Lower leg skin (tissue), 3 donors: ENCODE results near the gene KCNJ6.

Experiments used
- CTCF ChIP-seq, 3 donors: fragments of 450-650 bp; IDR thresholded peaks; one replicate each; pipeline ENCODE4 v1.5.1; 2016; ENCODE audit warnings: antibody characterized with exemption in 3 of 3, mild to moderate bottlenecking in 3 of 3, moderate library complexity in 2 of 3
- POLR2A ChIP-seq, 2 donors: fragments of 450-650 bp; IDR thresholded peaks; one replicate each; pipeline ENCODE4 v1.6.1; 2016 to 2017; ENCODE audit warnings: antibody characterized with exemption in 2 of 2, mild to moderate bottlenecking in 1 of 2, moderate library complexity in 1 of 2

GRCh38 chr21:37874904-37875780, 41.1 kb downstream of the KCNJ6 start:
- TF ChIP-seq CTCF (IDR thresholded peaks at IDR 0.05) (no peak), POLR2A (IDR thresholded peaks at IDR 0.05) (no peak)
